K562 treated with DMSO at 1 percent for 12 hours (cell line): ENCODE results near the gene RBM45. TPM values are rescaled to one million over a fixed set of nuclear protein-coding genes. Genes with fewer than 3 reads are reported as not detected.

ENCODE experiments used
- total RNA-seq: library from RNA; unstranded; fragments of 300-600 nt; gene quantifications from 2 replicates; pipeline ENCODE4 v1.2.3, GENCODE V29; 2022; ENCODE audit not compliant: insufficient read depth

The RBM45 gene
- total RNA-seq: 7.0 and 14.9 TPM in 2 replicates

DNA sequence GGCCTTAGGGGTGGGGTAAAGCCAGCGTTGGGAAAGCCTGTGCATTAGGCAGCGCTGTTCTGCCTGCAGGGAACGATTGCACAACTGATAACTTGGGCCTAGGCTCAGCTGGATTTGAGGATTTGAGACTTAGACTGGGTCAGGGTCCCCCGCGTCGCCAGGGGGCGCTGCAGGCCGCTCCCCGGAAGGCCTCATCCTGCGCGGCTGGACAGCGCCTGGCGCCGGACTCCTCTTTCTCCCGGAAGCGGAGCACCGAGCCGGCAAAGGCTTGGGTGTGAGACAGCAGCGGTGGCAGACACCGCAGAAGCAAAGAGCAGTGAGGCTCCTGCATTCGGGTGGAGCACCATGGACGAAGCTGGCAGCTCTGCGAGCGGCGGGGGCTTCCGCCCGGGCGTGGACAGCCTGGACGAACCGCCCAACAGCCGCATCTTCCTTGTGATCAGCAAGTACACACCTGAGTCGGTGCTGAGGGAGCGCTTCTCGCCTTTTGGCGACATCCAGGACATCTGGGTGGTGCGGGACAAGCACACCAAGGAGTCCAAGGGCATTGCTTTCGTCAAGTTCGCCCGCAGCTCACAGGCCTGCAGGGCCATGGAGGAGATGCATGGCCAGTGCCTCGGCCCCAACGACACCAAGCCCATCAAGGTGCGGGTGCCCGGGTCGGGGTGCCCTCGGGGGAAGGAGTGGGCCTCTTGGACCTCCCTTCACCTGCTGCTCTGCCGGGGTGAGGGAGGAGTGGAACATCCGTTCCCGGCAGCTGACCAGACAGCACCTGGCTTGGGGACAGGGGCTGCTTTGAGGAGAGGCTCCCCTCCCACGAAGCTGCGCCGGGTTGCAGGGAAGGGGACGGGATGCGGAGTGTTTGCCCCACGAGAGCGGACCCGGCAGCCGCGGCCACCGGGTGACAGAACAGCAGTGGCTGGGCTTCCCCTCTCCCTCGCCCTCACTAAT, at the start of gene RBM45:
RBM45 (plus strand) TSS at position 236 of the 951 bp plus-strand sequence; CDS start at position 346, 110 bp downstream.

DNA sequence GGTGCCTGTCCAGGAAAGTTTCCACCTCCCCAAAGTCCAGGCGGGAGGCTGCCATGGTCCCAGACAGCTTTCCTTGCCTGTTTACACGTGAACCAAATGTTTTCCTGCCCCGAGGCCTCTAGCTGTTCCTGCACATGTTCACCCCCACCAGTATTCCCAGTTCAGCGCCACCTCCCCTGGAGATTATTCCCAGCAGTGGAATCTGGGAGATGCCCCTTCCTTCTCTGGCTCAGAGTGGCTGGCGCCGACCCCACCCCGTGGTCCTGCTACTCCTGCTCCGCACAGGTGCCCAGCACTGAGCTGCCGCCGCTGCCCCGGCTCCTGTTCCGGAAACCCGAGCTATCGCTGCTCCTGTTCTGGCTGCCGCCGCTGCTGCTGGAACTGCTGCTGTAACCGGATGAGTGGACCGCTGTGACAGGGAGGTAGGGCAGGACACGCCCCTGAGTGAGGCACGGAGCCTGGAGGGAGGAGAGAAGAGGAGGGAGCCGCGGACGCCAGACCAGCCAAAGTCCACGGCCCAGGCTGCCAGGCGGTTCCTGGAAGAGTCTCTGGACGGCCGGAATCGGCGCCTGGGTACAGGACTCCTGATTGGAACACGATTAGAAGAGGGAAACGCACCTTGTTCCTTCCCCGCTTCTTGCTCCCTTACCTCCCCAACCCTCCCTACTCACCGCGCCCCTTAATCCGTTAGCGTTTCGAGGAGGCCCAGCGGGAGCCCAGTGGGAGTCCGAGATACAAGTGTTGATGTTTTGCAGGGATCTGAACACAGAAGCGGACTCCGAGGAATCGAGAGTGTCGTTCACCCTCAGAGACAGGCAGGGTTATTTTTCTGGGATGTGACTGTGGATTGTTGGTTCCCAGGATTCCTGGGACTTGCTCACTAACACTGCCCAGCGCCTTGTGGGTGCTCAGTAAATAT, 39.6 kb upstream of the RBM45 start, which contains the start of gene PDE11A:
PDE11A (minus strand) TSS at position 395 of the 919 bp plus-strand sequence; CDS start at position 55, 340 bp downstream.

Other genes starting within 250 kb of the RBM45 start
- gene PDE11A, start 39.7 kb upstream of the RBM45 start, total RNA-seq: 0.93 and 5.5 TPM in 2 replicates
- 3.3 and 11.0 TPM in 2 replicates for gene OSBPL6, start 82.1 kb downstream of the RBM45 start, total RNA-seq